ENCODE data around the gene THG1L.

Gene THG1L

DNA sequence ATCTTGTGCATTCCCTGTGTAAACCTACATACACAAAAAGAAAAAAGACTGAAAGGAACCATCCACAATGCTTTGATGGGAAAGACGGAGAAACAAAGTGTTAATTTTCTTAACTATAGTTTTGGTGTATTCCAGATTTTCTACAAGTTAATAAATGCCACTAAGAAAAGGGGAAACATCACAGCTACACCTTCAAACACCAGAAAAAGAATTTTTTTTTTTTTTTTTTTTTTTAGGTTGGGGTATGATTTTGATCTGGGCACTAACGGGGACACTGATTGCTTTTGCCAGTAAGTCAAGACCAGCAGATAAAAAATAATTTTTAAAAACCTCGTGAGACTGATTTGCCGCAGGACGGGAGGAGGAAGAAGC is 334 bp upstream of the THG1L start:
- H3K79me2 ChIP-seq (ENCODE audit: insufficient read depth, low read length), result no peaks in the 10 kb centered on the region
- peak overlapping the region; percentile 64 for H3K4me3 ChIP-seq (ENCODE audit: low read depth, low read length, poor library complexity, severe bottlenecking)
- no peak overlapping the region for H3K27ac ChIP-seq (ENCODE audit: low read depth, low read length, poor library complexity, severe bottlenecking)
- no peaks in the 10 kb centered on the region for H3K9me2 ChIP-seq (ENCODE audit: low read depth, low read length)
- peak overlapping the region; percentile 71 for H2AFZ ChIP-seq (ENCODE audit: low read length)
- no peaks in the 10 kb centered on the region for H3K27me3 ChIP-seq (ENCODE audit: insufficient read depth, low read length)
- no peak for TF ChIP-seq EZH2 (IDR thresholded peaks at IDR 0.05; ENCODE audit: borderline replicate concordance, low read length)
- TF ChIP-seq, protein P1, sequence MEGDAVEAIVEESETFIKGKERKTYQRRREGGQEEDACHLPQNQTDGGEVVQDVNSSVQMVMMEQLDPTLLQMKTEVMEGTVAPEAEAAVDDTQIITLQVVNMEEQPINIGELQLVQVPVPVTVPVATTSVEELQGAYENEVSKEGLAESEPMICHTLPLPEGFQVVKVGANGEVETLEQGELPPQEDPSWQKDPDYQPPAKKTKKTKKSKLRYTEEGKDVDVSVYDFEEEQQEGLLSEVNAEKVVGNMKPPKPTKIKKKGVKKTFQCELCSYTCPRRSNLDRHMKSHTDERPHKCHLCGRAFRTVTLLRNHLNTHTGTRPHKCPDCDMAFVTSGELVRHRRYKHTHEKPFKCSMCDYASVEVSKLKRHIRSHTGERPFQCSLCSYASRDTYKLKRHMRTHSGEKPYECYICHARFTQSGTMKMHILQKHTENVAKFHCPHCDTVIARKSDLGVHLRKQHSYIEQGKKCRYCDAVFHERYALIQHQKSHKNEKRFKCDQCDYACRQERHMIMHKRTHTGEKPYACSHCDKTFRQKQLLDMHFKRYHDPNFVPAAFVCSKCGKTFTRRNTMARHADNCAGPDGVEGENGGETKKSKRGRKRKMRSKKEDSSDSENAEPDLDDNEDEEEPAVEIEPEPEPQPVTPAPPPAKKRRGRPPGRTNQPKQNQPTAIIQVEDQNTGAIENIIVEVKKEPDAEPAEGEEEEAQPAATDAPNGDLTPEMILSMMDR (IDR thresholded peaks at IDR 0.05; ENCODE audit: low read length), result no peak
- H3F3A ChIP-seq (ENCODE audit: insufficient read depth, low read length), result no peaks in the 10 kb centered on the region
- peak overlapping the region; percentile 78 for H3K4me2 ChIP-seq (ENCODE audit: low read length)
- H3K36me3 ChIP-seq (ENCODE audit: insufficient read depth, low read length), result peaks cover 4% of the 10 kb centered on the region
- peaks cover 21% of the 10 kb centered on the region for H3K4me1 ChIP-seq (ENCODE audit: insufficient read depth, low read length, severe bottlenecking)
- H3K9me3 ChIP-seq (ENCODE audit: low read length), result no peaks in the 10 kb centered on the region
- peak overlapping the region; percentile 68 for H3K9ac ChIP-seq (ENCODE audit: low read length)
- H4K20me1 ChIP-seq (ENCODE audit: insufficient read depth, low read length), result no peaks in the 10 kb centered on the region

DNA sequence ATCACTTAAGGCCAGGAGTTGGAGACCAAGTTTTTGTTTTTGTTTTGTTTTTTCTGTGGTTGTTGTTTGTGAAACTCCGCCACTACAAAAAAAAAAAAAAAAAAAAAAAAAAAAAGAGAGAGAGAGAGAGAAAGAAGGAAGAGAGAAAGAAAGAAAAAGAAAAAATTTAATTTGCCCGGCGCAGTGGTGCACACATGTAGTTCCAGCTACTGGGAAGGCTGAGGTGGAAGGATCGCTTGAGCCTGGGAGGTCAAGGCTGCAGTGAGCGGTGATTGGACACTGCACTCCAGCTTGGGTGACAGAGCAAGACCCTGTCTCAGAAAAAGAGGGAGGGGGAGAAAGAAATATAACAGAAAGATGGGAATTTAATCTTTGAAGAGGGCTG is 902 bp downstream of the THG1L start:
- TF ChIP-seq, protein P1 (IDR thresholded peaks at IDR 0.05; ENCODE audit: low read length), result no peak
- no peak for TF ChIP-seq EZH2 (IDR thresholded peaks at IDR 0.05; ENCODE audit: borderline replicate concordance, low read length)
- no peaks in the 10 kb centered on the region for H3K9me3 ChIP-seq (ENCODE audit: low read length)
- H3K27me3 ChIP-seq (ENCODE audit: insufficient read depth, low read length), result no peaks in the 10 kb centered on the region
- H3K36me3 ChIP-seq (ENCODE audit: insufficient read depth, low read length), result peaks cover 10% of the 10 kb centered on the region
- peak overlapping the region; percentile 64 for H3K4me3 ChIP-seq (ENCODE audit: low read depth, low read length, poor library complexity, severe bottlenecking)
- H3K27ac ChIP-seq (ENCODE audit: low read depth, low read length, poor library complexity, severe bottlenecking), result no peak overlapping the region
- H3K79me2 ChIP-seq (ENCODE audit: insufficient read depth, low read length), result no peaks in the 10 kb centered on the region
- peaks cover 21% of the 10 kb centered on the region for H3K4me1 ChIP-seq (ENCODE audit: insufficient read depth, low read length, severe bottlenecking)
- no peak overlapping the region; the same call in 1 of the 2 replicates for H3K9ac ChIP-seq (ENCODE audit: low read length)
- H3K9me2 ChIP-seq (ENCODE audit: low read depth, low read length), result no peaks in the 10 kb centered on the region
- H4K20me1 ChIP-seq (ENCODE audit: insufficient read depth, low read length), result no peaks in the 10 kb centered on the region
- peak overlapping the region; percentile 78 for H3K4me2 ChIP-seq (ENCODE audit: low read length)
- no peaks in the 10 kb centered on the region for H3F3A ChIP-seq (ENCODE audit: insufficient read depth, low read length)
- no peak overlapping the region for H2AFZ ChIP-seq (ENCODE audit: low read length)

DNA sequence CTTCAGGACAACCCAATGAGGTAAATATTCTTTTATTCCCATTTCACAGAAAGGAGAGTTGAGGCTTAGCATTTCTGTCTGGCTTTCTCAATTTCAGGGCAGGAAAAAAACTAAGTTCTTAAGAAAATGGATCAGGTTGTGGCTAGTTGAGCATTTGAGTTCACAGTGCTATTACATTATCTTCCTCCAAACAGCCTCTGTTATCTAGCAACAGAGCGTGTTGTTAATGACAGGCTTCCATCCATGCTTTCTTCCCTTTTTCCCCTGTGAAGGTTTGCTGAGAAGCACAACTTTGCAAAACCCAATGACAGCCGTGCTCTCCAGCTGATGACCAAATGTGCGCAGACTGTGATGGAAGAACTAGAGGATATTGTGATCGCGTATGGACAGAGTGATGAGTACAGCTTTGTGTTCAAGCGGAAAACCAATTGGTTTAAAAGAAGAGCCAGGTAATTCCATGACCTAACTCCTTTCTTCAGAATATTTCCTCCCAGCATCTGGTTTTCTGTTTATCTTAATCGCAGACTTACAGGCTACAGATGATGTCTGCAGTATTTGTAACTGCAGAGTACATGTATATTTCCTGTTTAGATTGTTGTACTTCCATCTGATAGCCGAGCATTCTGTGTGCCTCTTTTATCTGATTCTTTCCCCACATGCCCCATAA is 1.5 kb downstream of the THG1L start:
- Histone ChIP-seq H3K27me3 (ENCODE audit: insufficient read depth, low read length) (no peaks in the 10 kb centered on the region), H3K4me3 (ENCODE audit: low read depth, low read length, poor library complexity, severe bottlenecking) (no peak overlapping the region), H2AFZ (ENCODE audit: low read length) (no peak overlapping the region), H3K4me2 (ENCODE audit: low read length) (no peak overlapping the region), H3K9me2 (ENCODE audit: low read depth, low read length) (no peaks in the 10 kb centered on the region), H3K27ac (ENCODE audit: low read depth, low read length, poor library complexity, severe bottlenecking) (no peak overlapping the region), H3F3A (ENCODE audit: insufficient read depth, low read length) (no peaks in the 10 kb centered on the region), H3K9me3 (ENCODE audit: low read length) (peaks cover 1% of the 10 kb centered on the region), H3K79me2 (ENCODE audit: insufficient read depth, low read length) (no peaks in the 10 kb centered on the region), H3K4me1 (ENCODE audit: insufficient read depth, low read length, severe bottlenecking) (peaks cover 21% of the 10 kb centered on the region), H3K36me3 (ENCODE audit: insufficient read depth, low read length) (peaks cover 17% of the 10 kb centered on the region), H4K20me1 (ENCODE audit: insufficient read depth, low read length) (no peaks in the 10 kb centered on the region), H3K9ac (ENCODE audit: low read length) (no peak overlapping the region)
- no peak for TF ChIP-seq EZH2 (IDR thresholded peaks at IDR 0.05; ENCODE audit: borderline replicate concordance, low read length)
- TF ChIP-seq, protein P1 (IDR thresholded peaks at IDR 0.05; ENCODE audit: low read length), result no peak
